Activated T-helper 1 cell treated with anti-CD3 and anti-CD28 coated beads, Interleukin-2, amount 50 U/mL, for 16 hours (primary cell): Measurements from ENCODE around the gene AHCYL2.
A peak's percentile ranks its signal among the peaks of the same experiment; 100 is the strongest.
"Not testable (repeated sequence)": the region's sequence is repeated elsewhere in the genome, so short reads cannot be mapped to it uniquely, and the experiment has no call there.

Experiments
- DNase-seq, 2 donors: peaks; one replicate each; pipeline ENCODE4 v3.0.0-alpha.2; 2020; ENCODE audit warnings: low read depth in 1 of 2, low spot score in 1 of 2

Gene AHCYL2

GRCh38 chr7:129208667-129209066, 16.2 kb upstream of the AHCYL2 start:
- no peak for DNase-seq

DNA sequence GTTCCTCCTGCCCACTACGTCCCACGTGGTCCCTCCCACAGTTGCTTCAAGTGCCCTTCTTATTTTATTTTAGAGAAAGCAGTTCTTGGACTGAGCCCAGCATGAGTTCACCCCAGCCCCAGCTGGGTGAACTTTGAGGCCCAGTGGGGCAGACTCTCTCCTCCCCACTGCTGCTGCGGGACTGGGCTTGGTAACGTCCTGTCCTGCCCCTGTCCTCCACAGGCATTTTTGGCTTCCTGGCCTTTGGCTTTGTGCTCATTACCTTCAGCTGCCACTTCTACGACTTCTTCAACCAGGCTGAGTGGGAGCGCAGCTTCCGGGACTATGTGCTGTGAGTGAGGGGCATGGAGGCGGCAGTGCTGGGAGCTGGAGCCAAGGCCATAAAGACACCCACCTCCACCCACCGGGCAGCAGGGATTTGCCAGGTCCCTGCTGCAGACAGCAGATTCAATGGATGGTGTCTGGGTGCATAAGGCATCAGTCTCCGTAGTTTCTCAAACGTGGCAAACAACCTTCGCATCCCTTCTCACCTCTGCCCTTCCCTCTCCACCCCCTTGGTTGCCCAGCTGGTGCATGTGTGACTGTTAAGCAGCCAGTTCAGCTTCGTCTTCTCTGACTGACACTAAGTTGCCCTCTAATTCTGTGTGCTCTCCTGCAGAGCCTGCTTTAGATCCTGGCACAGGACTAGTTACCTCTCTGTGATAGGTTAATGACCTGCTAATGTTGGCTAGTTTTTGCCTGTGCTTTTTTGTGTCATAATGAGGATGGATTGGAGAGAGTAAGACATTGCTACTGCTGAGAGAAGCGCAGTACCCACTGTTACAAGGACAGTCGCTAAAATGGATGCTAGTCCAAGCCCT, 15.5 kb upstream of the AHCYL2 start:
- no peak for DNase-seq

GRCh38 chr7:129210256-129210988, 14.4 kb upstream of the AHCYL2 start:
- DNase-seq: peak; percentile 29

- DNase-seq: no peak
Observed at GRCh38 chr7:129210989-129211312, 13.9 kb upstream of the AHCYL2 start.

GRCh38 chr7:129212126-129212525, 12.7 kb upstream of the AHCYL2 start:
- DNase-seq: no peak

- no peak for DNase-seq
Observed at GRCh38 chr7:129212596-129212995, 12.2 kb upstream of the AHCYL2 start.

- no peak for DNase-seq
Observed at GRCh38 chr7:129213828-129214227, 11.0 kb upstream of the AHCYL2 start.

GRCh38 chr7:129215691-129216090, 9.1 kb upstream of the AHCYL2 start:
- DNase-seq: not testable (repeated sequence)

DNA sequence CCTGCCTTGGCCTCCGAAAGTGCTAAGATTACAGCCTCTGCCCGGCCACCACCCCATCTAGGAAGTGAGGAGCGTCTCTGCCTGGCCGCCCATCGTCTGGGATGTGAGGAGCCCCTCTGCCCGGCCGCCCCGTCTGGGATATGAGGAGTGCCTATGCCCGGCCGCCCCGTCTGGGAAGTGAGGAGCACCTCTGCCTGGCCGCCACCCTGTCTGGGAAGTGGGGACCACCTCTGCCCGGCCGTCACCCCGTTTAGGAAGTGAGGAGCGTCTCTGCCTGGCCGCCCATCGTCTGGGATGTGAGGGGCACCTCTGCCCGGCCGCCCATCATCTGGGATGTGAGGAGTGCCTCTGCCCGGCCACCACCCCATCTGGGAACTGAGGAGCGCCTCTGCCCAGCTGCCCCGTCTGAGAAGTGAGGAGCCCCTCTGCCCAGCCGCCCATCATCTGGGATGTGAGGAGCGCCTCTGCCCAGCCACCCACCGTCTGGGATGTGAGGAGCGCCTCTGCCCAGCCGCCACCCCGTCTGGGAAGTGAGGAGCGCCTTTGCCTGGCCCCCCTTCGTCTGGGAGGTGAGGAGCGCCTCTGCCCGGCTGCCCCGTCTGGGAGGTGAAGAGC, 8.6 kb upstream of the AHCYL2 start:
- DNase-seq: not testable (repeated sequence)

GRCh38 chr7:129216821-129217416, 7.9 kb upstream of the AHCYL2 start:
- not testable (repeated sequence) for DNase-seq

DNA sequence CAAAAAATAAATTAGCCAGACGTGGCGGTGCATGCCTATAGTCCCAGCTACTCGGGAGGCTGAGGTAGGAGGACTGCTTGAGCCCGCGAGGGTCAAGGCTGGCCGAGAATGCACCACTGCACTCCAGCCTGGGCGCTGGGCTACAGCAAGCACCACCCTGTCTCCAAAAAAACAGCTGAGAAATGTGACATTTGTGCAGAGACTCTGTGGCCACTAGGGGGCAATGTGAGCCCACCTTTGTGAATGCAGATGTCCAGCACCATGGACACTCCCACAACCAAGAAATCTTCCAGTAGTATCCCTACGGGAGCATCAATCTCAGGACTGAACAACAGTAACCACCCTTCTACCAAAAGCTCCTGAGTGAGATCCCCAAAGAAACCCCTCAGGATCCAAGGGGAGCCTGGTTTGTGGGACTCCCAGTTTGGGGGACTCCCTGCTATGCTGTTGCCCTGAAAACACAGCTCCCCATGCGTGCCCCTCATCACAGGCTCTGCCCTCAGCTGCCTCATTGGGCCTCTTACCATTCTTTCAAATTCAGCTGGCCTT, 6.2 kb upstream of the AHCYL2 start:
- peak; percentile 48 to 62 for DNase-seq

- DNase-seq: not testable (repeated sequence)
Observed at GRCh38 chr7:129219166-129219565, 5.7 kb upstream of the AHCYL2 start.

DNA sequence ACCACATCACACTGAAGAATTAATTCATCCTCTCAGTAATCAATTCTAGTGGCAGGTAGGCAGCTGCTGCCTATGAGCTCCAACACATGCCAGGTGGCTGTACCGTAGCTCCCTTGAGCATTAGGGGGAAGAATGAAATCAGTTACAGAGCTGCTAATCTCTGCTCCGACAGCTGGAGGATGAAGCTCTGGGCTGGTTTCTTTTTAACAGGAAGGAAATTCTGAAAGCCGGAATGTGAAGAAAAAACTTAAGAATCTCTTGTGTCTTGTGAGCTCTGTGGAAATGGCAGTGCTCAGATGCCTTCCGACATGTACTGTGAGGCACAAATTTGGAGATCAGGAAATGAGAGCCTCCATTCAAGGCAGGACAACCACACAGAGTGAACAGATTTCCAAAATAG, 2.8 kb upstream of the AHCYL2 start:
- DNase-seq: no peak

DNA sequence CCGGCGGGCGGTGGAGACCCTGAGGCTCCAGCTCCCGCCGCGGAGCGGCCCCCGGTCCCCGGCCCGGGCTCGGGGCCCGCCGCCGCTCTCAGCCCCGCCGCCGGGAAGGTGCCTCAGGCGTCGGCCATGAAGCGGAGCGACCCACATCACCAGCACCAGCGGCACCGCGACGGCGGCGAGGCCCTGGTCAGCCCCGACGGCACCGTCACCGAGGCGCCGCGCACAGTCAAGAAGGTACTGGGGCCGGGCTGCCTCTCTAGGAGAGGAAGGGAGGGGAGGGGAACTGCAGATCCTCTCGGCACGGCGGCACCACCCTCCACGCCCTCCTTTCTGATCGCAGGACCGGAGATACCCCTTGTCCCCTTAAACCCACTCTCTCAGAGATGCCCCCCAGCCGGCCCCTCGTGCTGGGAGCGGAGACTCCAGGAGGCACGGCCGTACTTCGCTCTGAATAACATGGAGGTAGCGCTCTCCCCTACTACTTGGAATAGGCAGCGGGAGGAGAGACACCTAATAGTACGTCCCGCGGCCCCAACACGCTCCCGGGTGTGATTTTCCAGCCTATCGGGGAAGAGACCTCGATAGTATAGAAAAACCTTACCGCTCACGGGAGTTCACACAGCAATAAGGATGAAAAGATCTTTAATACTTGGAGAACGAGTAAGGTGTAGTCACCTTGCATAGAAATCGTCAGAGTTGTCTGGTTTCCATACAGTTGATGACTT, 538 bp downstream of the AHCYL2 start:
- peak; percentile 25 to 46 for DNase-seq

DNA sequence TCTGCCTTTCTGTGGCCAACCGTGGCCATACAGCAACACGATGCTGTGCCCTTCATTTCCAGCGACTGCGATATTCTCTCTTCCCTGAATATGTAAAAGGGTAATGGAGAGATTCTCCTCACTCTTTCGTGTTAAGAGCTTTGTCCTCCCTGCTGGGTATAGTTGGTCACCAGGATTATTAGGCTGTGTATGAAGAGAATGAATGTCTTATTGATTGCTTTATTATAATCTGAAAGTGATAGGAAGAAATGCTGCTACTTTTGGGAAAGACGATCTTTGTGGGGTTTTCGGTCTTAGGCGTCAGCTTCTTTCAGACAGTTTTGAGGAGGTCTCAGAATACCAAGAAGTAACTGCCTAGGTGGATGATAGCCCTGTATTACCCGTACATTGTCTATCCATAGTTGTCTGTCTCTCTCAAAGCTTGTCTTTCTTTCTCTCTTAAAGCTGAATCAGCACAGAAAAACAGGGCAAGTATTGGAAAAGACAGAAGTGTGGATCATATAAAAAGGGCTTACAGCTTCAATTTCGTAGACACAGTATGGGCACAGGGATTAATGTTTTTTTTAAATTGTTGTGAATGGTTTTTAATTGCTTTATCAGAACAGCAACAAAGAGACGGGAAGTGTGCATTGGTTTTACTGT, 1.2 kb downstream of the AHCYL2 start:
- DNase-seq: no peak

DNA sequence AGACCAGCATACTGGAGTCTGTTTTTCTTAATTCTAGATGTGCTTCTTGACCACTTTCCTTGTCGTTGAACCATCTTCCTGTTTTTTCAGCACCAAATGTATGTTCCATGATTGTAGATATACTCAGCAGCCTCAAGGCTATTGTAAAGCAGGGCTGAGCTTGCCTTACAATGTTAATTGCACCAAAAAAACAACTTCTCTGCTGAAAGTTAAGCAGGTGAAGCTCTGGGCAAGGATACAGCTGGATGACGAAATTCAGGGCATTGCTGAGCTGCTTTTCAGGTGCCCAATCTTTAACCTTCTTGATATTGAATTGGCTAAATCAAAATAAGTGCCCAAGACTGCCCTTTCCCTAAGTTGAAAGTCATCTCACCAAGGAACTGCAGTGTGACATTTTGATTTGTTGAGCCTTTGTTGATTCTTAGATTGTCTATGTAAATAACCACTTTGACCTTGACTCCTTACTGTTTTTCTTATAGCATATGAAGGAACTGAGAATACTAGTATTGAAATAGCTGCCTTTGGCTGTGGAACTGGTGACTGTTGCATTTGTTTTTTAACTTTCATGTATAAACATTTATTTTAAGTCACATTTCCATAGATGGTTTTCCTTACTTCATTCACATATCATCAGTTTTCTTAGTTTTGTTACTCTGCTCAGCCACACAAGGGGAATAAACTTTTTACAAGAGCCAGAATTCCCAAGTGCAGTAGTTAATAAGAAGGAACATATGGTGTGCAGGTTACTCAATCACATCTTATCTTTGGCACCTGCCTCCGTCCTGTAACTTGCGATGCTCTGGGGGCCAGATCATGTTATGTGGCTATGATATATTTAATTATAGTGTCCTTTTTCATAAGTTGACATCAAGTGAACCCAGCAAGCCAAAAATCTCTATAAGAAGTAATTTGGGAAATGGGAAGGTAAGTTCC, 3.1 kb downstream of the AHCYL2 start:
- no peak for DNase-seq

- no peak for DNase-seq
Observed at GRCh38 chr7:129228633-129229032, 3.8 kb downstream of the AHCYL2 start.

DNA sequence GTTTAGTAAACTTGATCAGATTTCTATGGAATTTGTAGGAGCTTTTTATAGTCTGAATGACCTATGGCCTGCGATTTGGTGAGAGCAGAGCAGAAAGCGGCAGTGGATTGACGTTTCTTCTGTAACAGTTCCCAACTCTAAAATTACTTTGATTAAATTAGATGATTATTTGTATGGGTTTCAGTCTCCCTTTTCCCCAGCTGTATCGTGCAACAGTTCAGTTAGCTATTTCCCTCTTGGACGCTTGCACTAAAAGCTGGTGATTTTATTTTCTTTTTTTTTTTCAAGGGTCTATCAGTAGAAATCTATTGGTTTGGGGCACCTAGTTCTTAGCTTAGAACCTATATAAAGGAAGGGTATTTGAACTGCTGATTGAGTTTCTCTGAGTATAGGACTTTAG, 6.8 kb downstream of the AHCYL2 start:
- no peak for DNase-seq

DNA sequence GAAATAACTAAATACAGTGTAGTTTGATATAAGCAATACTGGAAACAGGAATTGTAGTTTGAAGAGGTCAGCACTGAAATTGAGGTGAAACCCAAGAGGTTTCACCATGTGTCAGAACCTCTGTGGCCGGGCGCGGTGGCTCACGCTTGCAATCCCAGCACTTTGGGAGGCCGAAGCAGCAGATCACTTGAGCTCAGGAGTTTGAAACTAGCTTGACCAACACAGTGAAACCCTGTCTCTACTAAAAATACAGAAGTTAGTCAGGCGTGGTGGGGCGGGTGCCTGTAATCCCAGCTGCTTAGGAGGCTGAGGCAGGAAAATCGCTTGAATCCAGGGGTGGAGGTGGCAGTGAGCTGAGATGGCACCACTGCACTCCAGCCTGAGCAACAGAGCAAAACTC, 13.7 kb downstream of the AHCYL2 start:
- DNase-seq: no peak
